Measurements from ENCODE around the gene H19.

DNA sequence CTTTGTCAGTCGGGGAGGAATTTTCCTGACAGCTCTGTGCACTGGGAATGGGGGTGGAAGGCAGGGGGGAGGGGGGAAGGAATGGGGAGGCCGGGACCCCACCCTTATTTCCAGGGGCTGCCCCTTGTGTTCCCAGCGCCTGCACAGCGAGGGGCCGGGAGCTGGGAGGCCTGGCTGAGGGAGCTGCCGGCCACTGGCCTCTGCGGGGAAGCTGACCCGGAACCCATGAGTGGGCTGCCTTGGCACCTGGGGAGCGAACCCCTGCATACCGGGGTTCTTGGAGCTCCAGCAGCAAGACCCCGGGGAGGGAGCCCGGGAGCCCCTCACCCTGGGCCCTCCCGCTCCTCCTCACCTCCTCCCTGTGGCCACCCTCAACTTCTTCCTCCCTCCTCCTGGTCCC lies 3.5 kb downstream of the H19 start:
- TF ChIP-seq, protein P1, sequence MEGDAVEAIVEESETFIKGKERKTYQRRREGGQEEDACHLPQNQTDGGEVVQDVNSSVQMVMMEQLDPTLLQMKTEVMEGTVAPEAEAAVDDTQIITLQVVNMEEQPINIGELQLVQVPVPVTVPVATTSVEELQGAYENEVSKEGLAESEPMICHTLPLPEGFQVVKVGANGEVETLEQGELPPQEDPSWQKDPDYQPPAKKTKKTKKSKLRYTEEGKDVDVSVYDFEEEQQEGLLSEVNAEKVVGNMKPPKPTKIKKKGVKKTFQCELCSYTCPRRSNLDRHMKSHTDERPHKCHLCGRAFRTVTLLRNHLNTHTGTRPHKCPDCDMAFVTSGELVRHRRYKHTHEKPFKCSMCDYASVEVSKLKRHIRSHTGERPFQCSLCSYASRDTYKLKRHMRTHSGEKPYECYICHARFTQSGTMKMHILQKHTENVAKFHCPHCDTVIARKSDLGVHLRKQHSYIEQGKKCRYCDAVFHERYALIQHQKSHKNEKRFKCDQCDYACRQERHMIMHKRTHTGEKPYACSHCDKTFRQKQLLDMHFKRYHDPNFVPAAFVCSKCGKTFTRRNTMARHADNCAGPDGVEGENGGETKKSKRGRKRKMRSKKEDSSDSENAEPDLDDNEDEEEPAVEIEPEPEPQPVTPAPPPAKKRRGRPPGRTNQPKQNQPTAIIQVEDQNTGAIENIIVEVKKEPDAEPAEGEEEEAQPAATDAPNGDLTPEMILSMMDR (IDR thresholded peaks at IDR 0.05; ENCODE audit: borderline replicate concordance, extremely low read depth, low read length, poor library complexity, severe bottlenecking): no peak
- no peak for TF ChIP-seq EZH2 (IDR thresholded peaks at IDR 0.05; ENCODE audit: borderline replicate concordance, low read depth, low read length, severe bottlenecking)
